ENCODE results near the gene DIO1.

DNA sequence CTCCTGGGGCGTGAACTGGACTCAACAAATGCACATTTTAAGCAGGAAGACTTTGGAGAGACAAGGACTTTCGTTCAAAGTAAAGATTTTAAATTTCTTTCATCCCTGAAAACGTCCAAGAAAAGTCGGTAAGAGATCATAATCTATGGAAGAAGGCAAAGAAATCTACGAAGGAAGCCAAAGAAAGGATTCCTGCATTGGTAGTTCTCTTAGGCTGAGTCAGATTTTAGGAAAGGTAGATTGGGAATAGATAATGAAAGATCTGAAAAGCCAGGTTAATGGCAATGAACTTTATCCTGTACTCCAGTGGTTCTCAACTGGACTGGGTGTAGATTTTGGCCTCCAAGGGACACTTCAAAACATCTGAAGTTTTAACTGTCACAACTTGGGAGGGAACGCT is 49.1 kb downstream of the DIO1 start:
- TF ChIP-seq, protein P1, sequence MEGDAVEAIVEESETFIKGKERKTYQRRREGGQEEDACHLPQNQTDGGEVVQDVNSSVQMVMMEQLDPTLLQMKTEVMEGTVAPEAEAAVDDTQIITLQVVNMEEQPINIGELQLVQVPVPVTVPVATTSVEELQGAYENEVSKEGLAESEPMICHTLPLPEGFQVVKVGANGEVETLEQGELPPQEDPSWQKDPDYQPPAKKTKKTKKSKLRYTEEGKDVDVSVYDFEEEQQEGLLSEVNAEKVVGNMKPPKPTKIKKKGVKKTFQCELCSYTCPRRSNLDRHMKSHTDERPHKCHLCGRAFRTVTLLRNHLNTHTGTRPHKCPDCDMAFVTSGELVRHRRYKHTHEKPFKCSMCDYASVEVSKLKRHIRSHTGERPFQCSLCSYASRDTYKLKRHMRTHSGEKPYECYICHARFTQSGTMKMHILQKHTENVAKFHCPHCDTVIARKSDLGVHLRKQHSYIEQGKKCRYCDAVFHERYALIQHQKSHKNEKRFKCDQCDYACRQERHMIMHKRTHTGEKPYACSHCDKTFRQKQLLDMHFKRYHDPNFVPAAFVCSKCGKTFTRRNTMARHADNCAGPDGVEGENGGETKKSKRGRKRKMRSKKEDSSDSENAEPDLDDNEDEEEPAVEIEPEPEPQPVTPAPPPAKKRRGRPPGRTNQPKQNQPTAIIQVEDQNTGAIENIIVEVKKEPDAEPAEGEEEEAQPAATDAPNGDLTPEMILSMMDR (IDR thresholded peaks at IDR 0.05) = no peak
- TF ChIP-seq POLR2A (IDR thresholded peaks at IDR 0.05) (no peak), POLR2AphosphoS5 (IDR thresholded peaks at IDR 0.05) (no peak)
